GM19372 (cell line): ENCODE data around the gene ANKRD31.
"Not testable (repeated sequence)": the region's sequence is repeated elsewhere in the genome, so short reads cannot be mapped to it uniquely, and the experiment has no call there.

Experiments
- ATAC-seq: cut with Tn5 transposase; IDR thresholded peaks from one replicate; pipeline ENCODE4 v1.9.1; 2021; ENCODE audit warnings: mild to moderate bottlenecking, low read depth, moderate library complexity; ENCODE audit not compliant: unreplicated experiment

The ANKRD31 gene

GRCh38 chr5:75161508-75161907 lies 75.2 kb downstream of the ANKRD31 start:
- not testable (repeated sequence) for ATAC-seq

- ATAC-seq = no peak
Observed at GRCh38 chr5:75156585-75156984, 80.1 kb downstream of the ANKRD31 start.

GRCh38 chr5:75152860-75153259 lies 83.8 kb downstream of the ANKRD31 start:
- no peak for ATAC-seq

- ATAC-seq = no peak
Observed at GRCh38 chr5:75148051-75148450, 88.6 kb downstream of the ANKRD31 start.

GRCh38 chr5:75142566-75143136 lies 94.0 kb downstream of the ANKRD31 start:
- no peak for ATAC-seq

GRCh38 chr5:75140277-75140676 lies 96.4 kb downstream of the ANKRD31 start:
- no peak for ATAC-seq

- no peak for ATAC-seq
Observed at GRCh38 chr5:75138689-75139088, 98.0 kb downstream of the ANKRD31 start.

GRCh38 chr5:75130818-75131349 lies 105.8 kb downstream of the ANKRD31 start:
- ATAC-seq = no peak

- no peak for ATAC-seq
Observed at GRCh38 chr5:75116856-75117255, 119.8 kb downstream of the ANKRD31 start.

- not testable (repeated sequence) for ATAC-seq
Observed at GRCh38 chr5:75114311-75114710, 122.4 kb downstream of the ANKRD31 start.

GRCh38 chr5:75113354-75114113 lies 123.1 kb downstream of the ANKRD31 start:
- no peak for ATAC-seq

- ATAC-seq = no peak
Observed at GRCh38 chr5:75108931-75109596, 127.6 kb downstream of the ANKRD31 start.

GRCh38 chr5:75108515-75108914 lies 128.2 kb downstream of the ANKRD31 start:
- ATAC-seq = no peak

GRCh38 chr5:75095956-75096355 lies 140.7 kb downstream of the ANKRD31 start:
- ATAC-seq = not testable (repeated sequence)

- ATAC-seq = no peak
Observed at GRCh38 chr5:75091597-75091996, 145.1 kb downstream of the ANKRD31 start.

- no peak for ATAC-seq
Observed at GRCh38 chr5:75089662-75090061, 147.0 kb downstream of the ANKRD31 start.

GRCh38 chr5:75089137-75089536 lies 147.5 kb downstream of the ANKRD31 start:
- ATAC-seq = no peak

GRCh38 chr5:75088648-75089047 lies 148.0 kb downstream of the ANKRD31 start:
- ATAC-seq = no peak

GRCh38 chr5:75081510-75081909 lies 155.2 kb downstream of the ANKRD31 start:
- ATAC-seq = no peak

- ATAC-seq = not testable (repeated sequence)
Observed at GRCh38 chr5:75079346-75079745, 157.3 kb downstream of the ANKRD31 start.

GRCh38 chr5:75078027-75078426 lies 158.7 kb downstream of the ANKRD31 start:
- ATAC-seq = no peak
